NCI-H460 (cell line): ENCODE measurements around the gene BEST1. TPM values are rescaled to one million over a fixed set of nuclear protein-coding genes. Genes with fewer than 3 reads are reported as not detected.

Experiments
- DNase-seq: peaks from one replicate; pipeline ENCODE4 v3.0.0-alpha.2; 2016; ENCODE audit warnings: low read depth; ENCODE audit errors: extremely low read depth
- total RNA-seq: library from RNA; depleted of rRNA; stranded (reverse); fragments of >200 nt; shearing (Covaris generic); gene quantifications from 2 replicates; pipeline ENCODE4 v1.2.3, GENCODE V29; 2014

Gene BEST1
- total RNA-seq, 1 experiment from 2014 or later, result 10.7 TPM

GRCh38 chr11:61914471-61915171 lies 35.5 kb upstream of the BEST1 start:
- no peak for DNase-seq

- no peak for DNase-seq
Observed at GRCh38 chr11:61916737-61917333, 33.3 kb upstream of the BEST1 start.

GRCh38 chr11:61917334-61918109 lies 32.6 kb upstream of the BEST1 start, which contains the start of gene RAB3IL1:
Gene RAB3IL1 (minus strand): TSS chr11:61917566. CDS start chr11:61917367, 199 bp downstream.
- no peak for DNase-seq

GRCh38 chr11:61918251-61918937 lies 31.8 kb upstream of the BEST1 start:
- DNase-seq, result no peak

GRCh38 chr11:61918938-61919704 lies 31.0 kb upstream of the BEST1 start:
- DNase-seq, result no peak

- DNase-seq, result no peak
Observed at GRCh38 chr11:61919705-61920631, 30.2 kb upstream of the BEST1 start.

GRCh38 chr11:61921446-61921845 lies 28.7 kb upstream of the BEST1 start:
- no peak for DNase-seq

GRCh38 chr11:61922539-61922938 lies 27.6 kb upstream of the BEST1 start:
- no peak for DNase-seq

GRCh38 chr11:61923166-61924063 lies 26.7 kb upstream of the BEST1 start:
- DNase-seq, result no peak

GRCh38 chr11:61924064-61924455 lies 26.1 kb upstream of the BEST1 start:
- DNase-seq, result no peak

- no peak for DNase-seq
Observed at GRCh38 chr11:61925736-61926135, 24.4 kb upstream of the BEST1 start.

- DNase-seq, result no peak
Observed at GRCh38 chr11:61926235-61926634, 23.9 kb upstream of the BEST1 start.

- no peak for DNase-seq
Observed at GRCh38 chr11:61927501-61927900, 22.6 kb upstream of the BEST1 start.

- no peak for DNase-seq
Observed at GRCh38 chr11:61928606-61929005, 21.5 kb upstream of the BEST1 start.

GRCh38 chr11:61930933-61931332 lies 19.2 kb upstream of the BEST1 start:
- no peak for DNase-seq

- DNase-seq, result no peak
Observed at GRCh38 chr11:61935861-61936260, 14.3 kb upstream of the BEST1 start.

GRCh38 chr11:61940466-61940865 lies 9.7 kb upstream of the BEST1 start:
- DNase-seq, result no peak

- DNase-seq, result no peak
Observed at GRCh38 chr11:61945191-61945590, 5.0 kb upstream of the BEST1 start.
